AML-193 (cell line): ENCODE measurements around the gene BOLA2.
"Not testable (repeated sequence)": the region's sequence is repeated elsewhere in the genome, so short reads cannot be mapped to it uniquely, and the experiment has no call there.

ENCODE experiments used
- DNase-seq, 2 experiments: peaks; one replicate each; lab custom pipeline; 2025; lab: John Stamatoyannopoulos, UW

The BOLA2 gene

GRCh38 chr16:29454269-29454668 is at the start of gene BOLA2, which contains the start of gene SLX1B:
TSS of gene BOLA2 (minus strand) at chr16:29454351. CDS start at chr16:29454253, 98 bp downstream.
TSS of gene SLX1B (plus strand) at chr16:29454533.
- DNase-seq = not testable (repeated sequence)

DNA sequence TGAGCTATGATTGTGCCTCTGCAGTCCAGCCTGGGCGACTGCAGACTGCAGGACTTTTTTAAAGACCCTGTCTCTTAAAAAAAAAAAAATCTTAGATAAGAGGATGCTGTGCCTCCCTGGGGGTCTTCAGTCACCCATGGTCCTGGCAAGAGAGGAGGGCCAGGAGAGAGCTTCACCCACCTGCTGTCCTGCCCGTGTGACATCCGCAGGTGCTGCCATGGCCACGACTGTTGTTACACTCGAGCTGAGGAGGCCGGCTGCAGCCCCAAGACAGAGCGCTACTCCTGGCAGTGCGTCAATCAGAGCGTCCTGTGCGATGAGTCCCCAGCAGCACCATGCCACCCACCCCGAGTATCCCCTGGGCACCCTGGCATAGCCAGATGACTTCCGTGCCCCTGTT is 28.1 kb upstream of the BOLA2 start:
- not testable (repeated sequence) for DNase-seq

DNA sequence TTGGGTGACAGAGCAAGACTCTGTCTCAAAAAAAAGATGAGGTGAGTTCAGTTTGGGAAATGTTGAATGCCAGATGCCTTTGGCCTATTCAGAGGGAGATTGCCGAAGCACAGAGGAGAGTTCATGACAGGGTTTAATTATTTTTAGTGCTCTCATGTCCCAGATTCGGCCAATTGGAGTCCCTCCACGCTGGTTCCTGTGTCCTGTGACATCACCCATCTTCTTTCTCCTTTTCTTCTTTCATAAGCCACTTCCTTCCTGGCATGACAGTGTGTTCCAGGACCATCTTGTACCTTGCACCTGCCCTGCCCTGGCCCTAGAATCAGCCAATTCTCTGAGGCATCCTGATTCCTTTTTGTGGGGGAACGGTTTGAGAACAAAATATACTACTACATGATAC is 17.9 kb upstream of the BOLA2 start:
- not testable (repeated sequence) for DNase-seq

- DNase-seq = not testable (repeated sequence)
These were observed 15.5 kb upstream of the BOLA2 start for GRCh38 chr16:29469660-29470059.

GRCh38 chr16:29467654-29468366 is 13.7 kb upstream of the BOLA2 start:
- not testable (repeated sequence) for DNase-seq

DNA sequence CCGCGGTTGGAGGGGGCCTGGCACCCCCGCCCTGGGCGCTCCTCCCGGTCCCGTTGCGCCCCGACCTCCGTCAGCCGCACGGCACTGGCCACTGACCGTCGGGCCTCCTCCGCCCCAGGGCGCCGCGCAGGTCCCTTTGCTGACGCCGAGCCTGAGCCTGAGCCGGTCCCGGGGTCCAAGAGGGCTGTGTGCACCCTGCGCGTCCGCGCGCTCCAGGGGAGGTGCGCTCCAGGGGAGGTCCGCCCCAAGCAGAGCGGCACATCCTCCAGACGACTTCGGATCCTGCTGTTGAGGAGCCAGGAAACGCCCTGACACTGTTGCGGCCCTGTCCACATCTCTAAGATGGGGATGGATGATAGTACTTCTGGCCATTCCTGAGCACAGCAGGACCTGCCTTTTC is 12.8 kb upstream of the BOLA2 start:
- not testable (repeated sequence) for DNase-seq

DNA sequence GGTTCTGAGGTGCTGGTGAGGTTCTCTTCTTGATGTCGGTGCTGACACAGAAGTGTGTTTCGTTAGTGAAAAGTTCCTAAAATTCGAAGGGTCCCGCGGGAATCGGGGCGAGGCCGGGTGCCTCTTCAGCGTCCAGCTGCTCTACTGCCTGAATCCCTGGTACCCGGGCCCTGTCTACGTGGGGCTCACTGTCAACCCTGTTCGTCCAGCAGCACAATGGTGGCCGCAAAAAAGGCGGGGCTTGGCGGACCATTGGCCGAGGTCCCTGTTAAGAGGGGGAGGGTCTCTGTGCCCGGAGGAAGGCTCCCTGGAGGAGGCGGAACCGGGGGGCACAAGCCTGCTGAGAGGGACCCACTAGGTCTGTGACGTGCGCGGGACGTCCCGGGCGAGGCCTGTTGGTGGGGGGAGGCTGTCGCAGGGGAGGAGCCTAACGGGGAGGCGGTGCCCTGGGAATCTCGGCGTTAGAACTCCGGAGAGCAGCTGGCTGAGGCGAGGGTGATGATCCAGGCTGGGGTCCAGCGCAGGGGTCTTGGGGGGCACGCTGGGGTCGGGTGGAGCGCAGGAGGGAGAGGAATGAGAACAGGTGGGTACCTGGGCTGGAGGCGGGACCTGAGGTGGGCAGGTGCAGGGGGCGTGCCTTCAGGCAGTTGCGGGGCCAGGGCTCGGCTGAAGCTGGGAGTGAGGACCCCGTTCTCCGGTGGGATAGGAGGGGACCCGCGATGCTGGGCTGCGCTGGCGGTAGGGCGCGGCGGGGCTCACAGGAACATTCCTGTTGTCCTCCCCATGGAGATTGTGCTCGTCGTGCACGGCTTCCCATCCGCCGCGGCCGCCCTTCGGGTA is 12.1 kb upstream of the BOLA2 start:
- not testable (repeated sequence) for DNase-seq

- not testable (repeated sequence) for DNase-seq
These were observed 6.5 kb upstream of the BOLA2 start for GRCh38 chr16:29460647-29461030.

GRCh38 chr16:29459706-29460646 is 5.8 kb upstream of the BOLA2 start, which contains the start of gene SULT1A4:
TSS of gene SULT1A4 (plus strand) at chr16:29459913. CDS start at chr16:29461386, 1,473 bp downstream.
- DNase-seq = not testable (repeated sequence)

DNA sequence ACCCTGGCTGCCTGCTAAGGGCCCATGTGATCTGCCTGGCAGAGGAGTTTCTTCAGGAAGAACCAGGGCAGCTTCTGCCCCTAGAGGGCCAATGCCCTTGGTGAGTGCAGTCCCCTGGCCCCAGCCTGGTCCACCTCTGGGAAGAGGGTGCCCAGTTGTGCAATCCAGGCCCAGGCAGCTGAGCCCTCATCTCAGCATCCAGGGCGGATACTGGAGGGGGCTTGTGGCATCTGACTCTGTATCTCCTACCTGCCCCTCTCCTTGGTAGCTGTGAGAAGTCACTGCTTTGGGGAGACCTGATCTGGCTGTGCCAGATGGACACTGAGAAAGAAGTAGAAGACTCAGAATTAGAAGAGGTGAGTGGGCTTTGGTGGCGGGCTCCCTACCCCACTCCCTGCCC is 3.5 kb upstream of the BOLA2 start:
- DNase-seq = not testable (repeated sequence)

- DNase-seq = not testable (repeated sequence)
These were observed 677 bp upstream of the BOLA2 start for GRCh38 chr16:29454828-29455227.

- DNase-seq = not testable (repeated sequence)
These were observed 397 bp downstream of the BOLA2 start for GRCh38 chr16:29453754-29454153.

DNA sequence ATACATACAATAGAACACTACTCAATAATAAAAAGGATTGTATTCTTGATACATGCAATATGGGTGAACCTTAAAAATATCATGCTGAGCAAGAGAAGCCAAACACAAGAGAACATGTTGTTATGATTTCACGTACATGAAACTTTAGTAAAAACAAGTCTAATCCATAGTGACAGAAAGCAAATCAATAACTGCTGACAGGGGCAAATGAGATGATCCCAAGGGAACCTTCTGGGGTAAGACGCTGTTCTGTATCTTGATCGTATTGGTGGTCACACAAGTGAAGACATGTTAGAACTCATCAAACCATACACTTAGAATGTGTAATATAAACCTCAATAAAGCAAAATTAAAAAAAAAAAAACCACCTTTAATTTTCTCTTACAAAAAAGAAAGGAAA is 28.8 kb downstream of the BOLA2 start:
- DNase-seq = not testable (repeated sequence)

DNA sequence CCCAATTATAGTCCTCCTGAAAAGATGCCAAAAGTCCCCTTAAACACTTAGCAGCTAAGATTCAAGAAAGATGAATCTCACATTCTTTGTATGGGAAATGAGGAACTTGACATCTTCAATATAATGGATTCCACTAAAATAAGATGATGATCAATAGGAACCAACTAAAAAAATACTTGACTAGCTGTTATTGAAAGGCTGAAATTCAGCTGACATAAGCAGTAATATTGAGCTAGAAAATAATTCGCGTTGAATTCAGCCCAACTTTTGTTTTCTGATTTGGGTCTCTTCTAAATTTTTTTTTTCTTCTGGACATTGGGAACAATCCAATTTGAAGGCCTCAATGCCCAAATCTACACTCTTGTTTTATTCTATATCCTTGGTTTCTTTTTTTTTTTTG is 30.6 kb downstream of the BOLA2 start:
- DNase-seq = not testable (repeated sequence)

DNA sequence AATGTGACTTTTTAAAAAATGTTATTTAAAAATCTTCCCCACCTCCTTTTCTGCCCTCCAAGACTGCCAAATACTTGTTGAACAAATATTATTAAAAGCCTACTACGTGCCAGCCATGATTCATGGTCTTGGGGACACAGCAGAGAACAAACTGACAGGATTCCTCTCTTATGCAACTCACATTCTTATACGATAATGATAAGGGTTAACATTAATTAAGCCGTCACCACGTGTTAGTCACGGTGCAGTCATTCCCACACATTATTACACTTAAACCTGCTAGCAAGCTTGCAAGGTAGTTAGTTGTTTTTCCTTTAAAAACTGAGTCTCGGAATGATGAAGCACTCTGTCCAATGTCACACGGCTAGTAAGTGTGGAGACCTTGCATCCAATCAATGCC is 48.9 kb downstream of the BOLA2 start:
- DNase-seq = not testable (repeated sequence)
